GM23338 (cell line): ENCODE data around the gene SHROOM2. TPM values are rescaled to one million over a fixed set of nuclear protein-coding genes. Genes with fewer than 3 reads are reported as not detected.

Experiments
- ATAC-seq: fragments of 200-7000 bp; cut with Tn5 transposase; 3 replicates; pipeline ENCODE4 v1.9.1; 2020
- DNase-seq: peaks from one replicate; pipeline ENCODE4 v3.0.0-alpha.2; 2015; ENCODE audit warnings: low spot score
- H2AFZ ChIP-seq: fragments of 200-600 bp; sonication (generic); 2 replicates; pipeline ENCODE4 v1.8.0; 2016; ENCODE audit warnings: antibody characterized with exemption, mild to moderate bottlenecking, moderate library complexity
- H3F3A ChIP-seq: fragments of 200-600 bp; sonication (generic); replicated peaks from 2 replicates; pipeline ENCODE4 v1.8.0; 2017; ENCODE audit warnings: antibody characterized with exemption, mixed run types, low read depth
- H3K27ac ChIP-seq: fragments of 200-600 bp; sonication (generic); 2 replicates; pipeline ENCODE4 v1.6.1; 2016; ENCODE audit warnings: low read depth
- H3K27me3 ChIP-seq: fragments of 200-600 bp; sonication (generic); 2 replicates; pipeline ENCODE4 v1.8.0; 2016; ENCODE audit warnings: mild to moderate bottlenecking, mixed run types, moderate library complexity; ENCODE audit not compliant: insufficient read depth
- H3K36me3 ChIP-seq: fragments of 200-600 bp; sonication (generic); 2 replicates; pipeline ENCODE4 v1.8.0; 2016; ENCODE audit warnings: mild to moderate bottlenecking; ENCODE audit not compliant: insufficient read depth
- H3K4me1 ChIP-seq: fragments of 200-600 bp; sonication (generic); 2 replicates; pipeline ENCODE4 v1.8.0; 2016; ENCODE audit warnings: mild to moderate bottlenecking, moderate library complexity; ENCODE audit not compliant: insufficient read depth
- H3K4me2 ChIP-seq: fragments of 200-600 bp; sonication (generic); 2 replicates; pipeline ENCODE4 v1.7.1; 2017; ENCODE audit warnings: mixed run types
- H3K4me3 ChIP-seq: fragments of 200-600 bp; sonication (generic); 2 replicates; pipeline ENCODE4 v1.6.1; 2016; ENCODE audit warnings: mixed run types
- H3K79me2 ChIP-seq: fragments of 200-600 bp; sonication (generic); replicated peaks from 2 replicates; pipeline ENCODE4 v1.8.0; 2017; ENCODE audit warnings: mild to moderate bottlenecking; ENCODE audit not compliant: insufficient read depth
- H3K9me2 ChIP-seq: fragments of 200-600 bp; sonication (generic); 2 replicates; pipeline ENCODE4 v1.8.0; 2017; ENCODE audit not compliant: insufficient read depth
- H4K20me1 ChIP-seq: fragments of 200-600 bp; sonication (generic); replicated peaks from 2 replicates; pipeline ENCODE4 v1.8.0; 2017; ENCODE audit warnings: mild to moderate bottlenecking; ENCODE audit not compliant: insufficient read depth
- H3K27ac Mint-ChIP-seq: 2 replicates; pipeline ENCODE4 v1.8.0; 2020; ENCODE audit warnings: inconsistent platforms, mild to moderate bottlenecking, moderate library complexity, mixed read lengths
- H3K27me3 Mint-ChIP-seq: 3 replicates; pipeline ENCODE4 v1.8.0; 2022; ENCODE audit warnings: low read depth, mild to moderate bottlenecking, moderate library complexity, mixed read lengths, inconsistent platforms; ENCODE audit not compliant: insufficient read depth, poor library complexity
- H3K36me3 Mint-ChIP-seq: 3 replicates; pipeline ENCODE4 v1.8.0; 2021; ENCODE audit warnings: low read depth, mild to moderate bottlenecking, inconsistent platforms, moderate library complexity, mixed read lengths
- H3K4me1 Mint-ChIP-seq: 3 replicates; pipeline ENCODE4 v1.8.0; 2020; ENCODE audit warnings: mild to moderate bottlenecking, inconsistent platforms, mixed read lengths
- H3K4me3 Mint-ChIP-seq: 3 replicates; pipeline ENCODE4 v1.8.0; 2021; ENCODE audit warnings: moderate library complexity, mild to moderate bottlenecking, inconsistent platforms, mixed read lengths
- H3K9me3 Mint-ChIP-seq: 3 replicates; pipeline ENCODE4 v1.8.0; 2020; ENCODE audit warnings: moderate library complexity, mild to moderate bottlenecking, inconsistent platforms, mixed read lengths
- CREB1 ChIP-seq: fragments of 250-450 bp; sonication (Bioruptor Pico); IDR thresholded peaks from 2 replicates; pipeline ENCODE4 v1.5.0; 2020; ENCODE audit warnings: low read depth, mild to moderate bottlenecking, moderate library complexity
- CTCF ChIP-seq, 2 experiments: fragments of 200-600 bp in 1 of 2; sonication (generic) in 1 of 2; conservative IDR thresholded peaks; 2 replicates each; pipeline versions ENCODE4 v1.5.1 to v1.6.1; 2016 to 2017; ENCODE audit warnings: antibody characterized with exemption in 2 of 2, low read depth in 2 of 2, mild to moderate bottlenecking in 2 of 2, moderate library complexity in 1 of 2
- ETS1 ChIP-seq: IDR thresholded peaks from 2 replicates; pipeline ENCODE4 v1.6.1; 2016; ENCODE audit warnings: antibody characterized with exemption
- EZH2phosphoT487 ChIP-seq: fragments of 200-600 bp; sonication (generic); IDR thresholded peaks from one replicate; pipeline ENCODE4 v1.8.1; 2018; ENCODE audit warnings: antibody characterized with exemption; ENCODE audit not compliant: unreplicated experiment
- NANOG ChIP-seq: IDR thresholded peaks from 2 replicates; pipeline ENCODE4 v1.6.1; 2016; ENCODE audit warnings: antibody characterized with exemption, borderline replicate concordance
- REST ChIP-seq: IDR thresholded peaks from one replicate; pipeline ENCODE4 v1.6.1; 2018; ENCODE audit warnings: antibody characterized with exemption; ENCODE audit not compliant: unreplicated experiment
- ZNF114 ChIP-seq: fragments of 250-450 bp; sonication (Bioruptor Pico); IDR thresholded peaks from 2 replicates; pipeline ENCODE4 v1.5.0; 2020; ENCODE audit warnings: mild to moderate bottlenecking, moderate library complexity
- ZNF331 ChIP-seq: fragments of 250-450 bp; sonication (Bioruptor Pico); IDR thresholded peaks from 2 replicates; pipeline ENCODE4 v1.5.0; 2020; ENCODE audit warnings: low read depth, mild to moderate bottlenecking, moderate library complexity
- ZNF462 ChIP-seq: fragments of 250-450 bp; sonication (Bioruptor Pico); IDR thresholded peaks from 2 replicates; pipeline ENCODE4 v1.5.0; 2020; ENCODE audit warnings: mild to moderate bottlenecking, moderate library complexity
- polyA plus RNA-seq: library from polyadenylated mRNA; unstranded; fragments of >200 nt; fragmentation: Nextera tagmentation; extraction: Ambion mirVana; gene quantifications from 2 replicates; pipeline ENCODE4 v1.2.1, GENCODE V29; 2016
- total RNA-seq: library from RNA; depleted of rRNA; stranded (reverse); fragments of >200 nt; shearing (Covaris generic); gene quantifications from 2 replicates; pipeline ENCODE4 v1.2.3, GENCODE V29; 2014

Gene SHROOM2
- total and polyA plus RNA-seq, 2 experiments from 2014 or later = 3.5 to 15.8 TPM

- TF ChIP-seq CREB1 = no peak
- TF ChIP-seq REST = no peak
- TF ChIP-seq ETS1 = no peak
- TF ChIP-seq ZNF114 (CRISPR knock-in tag) = no peak
- no peak for TF ChIP-seq CTCF (conservative IDR thresholded peaks at IDR 0.05; ENCODE audit: low read depth in 2 of 2)
- TF ChIP-seq NANOG = no peak
- TF ChIP-seq EZH2phosphoT487 = no peak
Observed at GRCh38 chrX:9862953-9863352, 76.7 kb downstream of the SHROOM2 start (continued).

GRCh38 chrX:9864011-9864410 lies 77.8 kb downstream of the SHROOM2 start:
- Histone ChIP-seq H3K4me2 (no peak overlapping the region), H3K27me3 (no peaks in the 10 kb centered on the region), H3F3A (no peaks in the 10 kb centered on the region), H4K20me1 (no peaks in the 10 kb centered on the region), H3K36me3 (no peaks in the 10 kb centered on the region), H3K27ac (no peak overlapping the region), H3K79me2 (no peaks in the 10 kb centered on the region; the same call in 1 of the 2 replicates), H3K9me2 (no peaks in the 10 kb centered on the region), H2AFZ (no peak overlapping the region), H3K4me3 (no peak overlapping the region), H3K4me1 (peaks cover 5% of the 10 kb centered on the region)
- peaks cover 9% of the 10 kb centered on the region; the same call in 2 of the 3 replicates for H3K36me3 Mint-ChIP-seq
- H3K27me3 Mint-ChIP-seq = peaks cover 2% of the 10 kb centered on the region
- no peaks in the 10 kb centered on the region for H3K9me3 Mint-ChIP-seq
- ATAC-seq (no peak), DNase-seq (no peak)
- no peak overlapping the region for H3K27ac Mint-ChIP-seq
- no peak overlapping the region for H3K4me3 Mint-ChIP-seq
- H3K4me1 Mint-ChIP-seq = peaks cover 34% of the 10 kb centered on the region
- no peak for TF ChIP-seq CREB1
- no peak for TF ChIP-seq NANOG
- TF ChIP-seq ZNF114 (CRISPR knock-in tag) = no peak
- no peak for TF ChIP-seq ZNF462 (CRISPR knock-in tag)
- TF ChIP-seq CTCF (conservative IDR thresholded peaks at IDR 0.05; ENCODE audit: low read depth in 2 of 2) = no peak
- no peak for TF ChIP-seq ZNF331
